RWPE1 (cell line): ENCODE results near the gene GNAZ.

Experiments used
- CTCF ChIA-PET: fragments of 350-600 bp; sonication (Branson Sonifier 250); formaldehyde crosslinking; extraction: SDS; loops from one replicate; lab custom pipeline; 2021; lab: Yijun Ruan, JAX
- POLR2A ChIA-PET: fragments of 400-600 bp; formaldehyde crosslinking; extraction: SDS; loops from one replicate; lab custom pipeline; 2020; ENCODE audit warnings: antibody characterized with exemption; ENCODE audit not compliant: low non-redundant PET; lab: Yijun Ruan, JAX
- DNase-seq: peaks from one replicate; pipeline ENCODE4 v3.0.0; 2012; ENCODE audit warnings: low spot score
- H3K27ac ChIP-seq: fragments of 450-650 bp; 2 replicates; pipeline ENCODE4 v1.5.1; 2017
- CTCF ChIP-seq: fragments of 450-650 bp; conservative IDR thresholded peaks from 2 replicates; pipeline ENCODE4 v1.5.1; 2017; ENCODE audit warnings: low read depth, mild to moderate bottlenecking

GNAZ gene

GRCh38 chr22:23089010-23089409 lies 18.7 kb downstream of the GNAZ start:
- ChIA-PET POLR2A (no interaction called here), CTCF (no interaction called here)
- DNase-seq, result no peak
- H3K27ac ChIP-seq, result no peak overlapping the region
- no peak for TF ChIP-seq CTCF

GRCh38 chr22:23089633-23090456 lies 19.5 kb downstream of the GNAZ start:
- DNase-seq, result no peak
- CTCF ChIA-PET, result interaction anchor here (0.7 kb wide), 1 partner anchor 1985 kb away, joined by 3 read pairs; no protein-coding TSS in a partner anchor
- POLR2A ChIA-PET, result no interaction called here
- no peak for TF ChIP-seq CTCF
- H3K27ac ChIP-seq, result no peak overlapping the region

GRCh38 chr22:23090457-23090835 lies 20.1 kb downstream of the GNAZ start:
- H3K27ac ChIP-seq, result no peak overlapping the region
- TF ChIP-seq CTCF, result no peak
- CTCF ChIA-PET, result interaction anchor here (0.7 kb wide), 1 partner anchor 1984 kb away, joined by 3 read pairs; no protein-coding TSS in a partner anchor
- POLR2A ChIA-PET, result no interaction called here
- DNase-seq, result no peak

DNA sequence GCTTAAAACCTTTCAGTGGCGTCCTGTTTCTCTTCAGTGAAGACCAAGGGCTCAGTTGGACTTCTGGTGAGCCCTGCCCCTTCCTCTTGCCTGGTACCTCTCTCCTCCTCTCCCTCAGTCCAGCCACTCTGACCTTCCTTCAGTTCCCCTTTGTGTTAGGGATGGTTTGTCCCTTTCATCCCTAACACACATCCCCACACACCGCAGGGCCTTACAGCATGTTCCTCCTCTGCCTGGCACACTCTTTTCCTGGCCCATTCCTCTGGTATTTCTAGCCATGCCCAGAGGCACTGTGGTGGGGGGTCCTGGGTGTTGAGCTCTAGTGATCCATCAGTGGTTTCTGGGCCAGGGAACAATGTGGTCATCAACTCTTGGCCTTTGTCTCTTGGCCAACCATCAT lies 21.4 kb downstream of the GNAZ start:
- no peak overlapping the region for H3K27ac ChIP-seq
- DNase-seq, result no peak
- POLR2A ChIA-PET, result no interaction called here
- TF ChIP-seq CTCF, result no peak
- CTCF ChIA-PET, result no interaction called here

DNA sequence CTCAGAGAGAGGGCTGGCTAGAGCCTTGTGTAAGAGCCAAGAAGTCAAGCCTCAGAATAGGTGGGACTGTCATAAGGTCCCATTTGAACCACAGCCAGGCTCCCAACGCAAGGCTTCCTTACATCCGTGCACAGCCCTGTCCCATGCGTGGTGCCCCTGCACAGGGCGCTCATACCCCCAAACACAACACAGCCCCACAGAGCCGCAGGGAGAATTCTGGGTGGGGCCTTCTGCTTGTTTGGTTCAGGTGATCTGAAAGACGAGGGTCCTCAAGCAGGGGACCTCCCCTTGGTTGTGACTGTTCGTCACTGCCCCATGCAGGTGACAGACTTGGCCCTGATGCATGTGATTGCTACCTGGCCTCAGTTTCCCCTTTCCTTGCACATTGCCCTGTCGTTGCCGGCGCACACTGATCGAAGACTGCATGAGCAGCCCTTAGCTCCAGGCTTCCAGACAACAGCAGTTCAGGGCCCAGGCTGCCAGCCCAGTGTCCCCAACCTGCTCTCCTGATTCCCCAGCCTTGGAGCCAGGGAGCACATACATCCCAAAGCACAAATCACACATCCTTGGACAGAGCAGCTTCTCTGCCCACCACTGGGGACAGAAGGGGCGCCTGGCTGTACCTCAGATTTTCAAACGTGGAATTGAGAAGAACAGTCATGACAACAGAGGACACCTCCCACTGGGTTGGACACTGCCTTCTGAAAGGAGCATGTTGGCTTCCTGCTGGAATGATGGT lies 22.1 kb downstream of the GNAZ start:
- no peak for TF ChIP-seq CTCF
- ChIA-PET CTCF (no interaction called here), POLR2A (no interaction called here)
- H3K27ac ChIP-seq, result no peak overlapping the region
- DNase-seq, result no peak

GRCh38 chr22:23093051-23093788 lies 22.9 kb downstream of the GNAZ start:
- ChIA-PET CTCF (no interaction called here), POLR2A (no interaction called here)
- no peak for TF ChIP-seq CTCF
- H3K27ac ChIP-seq, result no peak overlapping the region
- DNase-seq, result no peak
